Cardiac septum (tissue), 1 donor: Measurements from ENCODE around the gene DIAPH3. TPM values are rescaled to one million over a fixed set of nuclear protein-coding genes. Genes with fewer than 3 reads are reported as not detected.
"Not testable (repeated sequence)": the region's sequence is repeated elsewhere in the genome, so short reads cannot be mapped to it uniquely, and the experiment has no call there.

Source experiments
- DNase-seq: peaks from one replicate; pipeline ENCODE4 v3.0.0-alpha.2; 2020; ENCODE audit warnings: low spot score
- intact Hi-C: fragments of 100-400 bp; cut with DNase I; formaldehyde crosslinking; loops from one replicate; pipeline ENCODE4 v1.14.0; 2022
- long read RNA-seq: library from polyadenylated mRNA; unstranded; transcript quantifications from one replicate; pipeline ENCODE4 v2.0.0, GENCODE V29; 2021
- total RNA-seq: library from RNA; stranded (reverse); fragmentation: NEBNext Ultra II Directional; extraction: Animal tissue kit (Norgen Biotek cat#: 25700); gene quantifications from one replicate; pipeline ENCODE4 v1.2.1, GENCODE V29; 2021
- donor health status: DM: no; HTN: no; CAD: no.

The DIAPH3 gene, protein sequence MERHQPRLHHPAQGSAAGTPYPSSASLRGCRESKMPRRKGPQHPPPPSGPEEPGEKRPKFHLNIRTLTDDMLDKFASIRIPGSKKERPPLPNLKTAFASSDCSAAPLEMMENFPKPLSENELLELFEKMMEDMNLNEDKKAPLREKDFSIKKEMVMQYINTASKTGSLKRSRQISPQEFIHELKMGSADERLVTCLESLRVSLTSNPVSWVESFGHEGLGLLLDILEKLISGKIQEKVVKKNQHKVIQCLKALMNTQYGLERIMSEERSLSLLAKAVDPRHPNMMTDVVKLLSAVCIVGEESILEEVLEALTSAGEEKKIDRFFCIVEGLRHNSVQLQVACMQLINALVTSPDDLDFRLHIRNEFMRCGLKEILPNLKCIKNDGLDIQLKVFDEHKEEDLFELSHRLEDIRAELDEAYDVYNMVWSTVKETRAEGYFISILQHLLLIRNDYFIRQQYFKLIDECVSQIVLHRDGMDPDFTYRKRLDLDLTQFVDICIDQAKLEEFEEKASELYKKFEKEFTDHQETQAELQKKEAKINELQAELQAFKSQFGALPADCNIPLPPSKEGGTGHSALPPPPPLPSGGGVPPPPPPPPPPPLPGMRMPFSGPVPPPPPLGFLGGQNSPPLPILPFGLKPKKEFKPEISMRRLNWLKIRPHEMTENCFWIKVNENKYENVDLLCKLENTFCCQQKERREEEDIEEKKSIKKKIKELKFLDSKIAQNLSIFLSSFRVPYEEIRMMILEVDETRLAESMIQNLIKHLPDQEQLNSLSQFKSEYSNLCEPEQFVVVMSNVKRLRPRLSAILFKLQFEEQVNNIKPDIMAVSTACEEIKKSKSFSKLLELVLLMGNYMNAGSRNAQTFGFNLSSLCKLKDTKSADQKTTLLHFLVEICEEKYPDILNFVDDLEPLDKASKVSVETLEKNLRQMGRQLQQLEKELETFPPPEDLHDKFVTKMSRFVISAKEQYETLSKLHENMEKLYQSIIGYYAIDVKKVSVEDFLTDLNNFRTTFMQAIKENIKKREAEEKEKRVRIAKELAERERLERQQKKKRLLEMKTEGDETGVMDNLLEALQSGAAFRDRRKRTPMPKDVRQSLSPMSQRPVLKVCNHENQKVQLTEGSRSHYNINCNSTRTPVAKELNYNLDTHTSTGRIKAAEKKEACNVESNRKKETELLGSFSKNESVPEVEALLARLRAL
- total RNA-seq = 0.38 TPM
- long read RNA-seq, partial matches to known transcripts = 0 of 1 reads
- long read RNA-seq, other reads (novel, unspliced or antisense) = 0 of 1 reads

- peak; percentile 97 for DNase-seq
- intact Hi-C loops = loop anchor here (10.0 kb wide), 1 partner anchor 231 kb away; the partner anchor contains the start of gene TDRD3
These were observed at the start of gene DIAPH3 for GRCh38 chr13:60163478-60164233. Gene DIAPH3, minus strand, starts transcription at chr13:60163928. Its CDS starts 162 bp downstream, at chr13:60163766.

- DNase-seq = no peak
- intact Hi-C loops = no loop called here
These were observed 49.6 kb upstream of the DIAPH3 start for GRCh38 chr13:60213236-60213744.

GRCh38 chr13:60211548-60211947, 47.8 kb upstream of the DIAPH3 start:
- intact Hi-C loops = no loop called here
- DNase-seq = no peak

GRCh38 chr13:60210510-60211330, 47.0 kb upstream of the DIAPH3 start:
- intact Hi-C loops = no loop called here

DNA sequence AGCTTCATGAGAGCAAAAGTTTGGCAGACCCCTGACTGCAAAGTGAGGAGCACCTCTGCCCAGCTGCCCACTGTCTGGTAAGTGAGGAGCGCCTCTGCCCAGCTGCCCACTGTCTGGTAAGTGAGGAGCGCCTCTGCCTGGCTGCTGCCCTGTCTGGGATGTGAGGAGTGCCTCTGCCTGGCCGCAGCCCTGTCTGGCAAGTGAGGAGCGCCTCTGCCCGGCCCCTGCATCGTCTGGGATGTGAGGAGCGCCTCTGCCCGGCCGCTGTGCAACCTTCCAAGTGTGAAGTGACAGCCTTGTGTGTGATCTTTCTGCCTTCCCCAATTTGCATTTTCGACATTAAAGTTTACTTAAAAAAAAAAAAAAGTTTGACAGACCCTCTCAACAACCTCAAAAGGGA, 41.8 kb upstream of the DIAPH3 start:
- intact Hi-C loops, DNase-seq: not testable (repeated sequence)

More at GRCh38 chr13:60210510-60211330, 47.0 kb upstream of the DIAPH3 start:
- no peak for DNase-seq

DNA sequence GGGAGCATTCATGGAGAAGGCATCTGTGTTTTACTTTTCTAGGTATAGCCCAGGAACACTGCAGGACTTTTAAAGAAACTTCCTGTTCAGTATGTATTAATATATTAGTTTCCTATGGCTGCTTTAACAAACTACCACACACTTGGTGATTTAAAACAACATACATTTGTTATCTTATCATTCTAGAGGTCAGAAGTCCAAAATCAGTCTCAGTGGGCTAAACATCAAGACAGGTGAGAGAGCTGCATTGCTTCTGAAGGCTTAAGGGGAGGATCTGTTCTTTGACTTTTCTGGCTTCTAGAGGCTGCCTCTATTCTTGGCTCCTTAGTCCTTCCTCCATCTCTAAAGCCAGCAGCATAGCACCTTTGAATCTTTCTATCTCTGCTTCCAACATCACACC, 37.6 kb upstream of the DIAPH3 start:
- intact Hi-C loops = no loop called here
- DNase-seq = no peak

DNA sequence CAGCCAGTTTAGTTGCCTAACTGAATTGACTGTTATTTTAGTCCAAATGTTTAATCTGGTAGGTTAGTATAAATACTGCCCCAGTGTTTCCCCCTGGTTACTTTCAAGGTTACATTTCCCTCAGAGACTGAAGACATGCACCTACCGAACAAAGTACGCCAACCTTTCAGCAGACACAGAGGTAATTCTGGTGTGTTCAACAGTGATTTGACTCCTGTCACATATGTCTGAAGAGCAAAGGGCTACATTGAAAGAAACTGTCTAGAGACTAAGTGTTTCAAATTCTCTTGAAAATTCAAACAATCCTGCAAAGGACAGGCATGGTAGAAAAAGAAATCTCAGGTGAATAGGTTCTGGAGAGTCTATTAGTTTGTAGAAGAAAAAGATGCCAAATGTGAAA, 32.2 kb upstream of the DIAPH3 start:
- intact Hi-C loops, DNase-seq: not testable (repeated sequence)

DNA sequence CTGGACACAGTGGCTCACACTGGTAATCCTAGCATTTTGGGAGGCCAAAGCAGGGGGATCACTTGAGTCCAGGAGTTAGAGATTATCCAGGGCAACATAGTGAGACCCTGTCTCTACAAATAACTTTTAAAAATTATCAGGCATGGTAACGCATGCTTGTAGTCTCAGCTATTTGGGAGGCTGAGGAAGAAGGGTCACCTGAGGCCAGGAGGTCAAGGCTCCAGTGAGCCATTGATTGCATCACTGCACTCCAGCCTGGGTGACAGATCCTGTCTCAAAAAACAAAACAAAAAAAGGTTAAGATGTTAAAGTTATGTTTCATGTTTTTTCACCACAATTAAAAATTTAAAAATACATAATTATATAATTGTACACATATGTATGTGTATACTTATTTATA, 19.2 kb upstream of the DIAPH3 start:
- no peak for DNase-seq
- intact Hi-C loops = no loop called here

DNA sequence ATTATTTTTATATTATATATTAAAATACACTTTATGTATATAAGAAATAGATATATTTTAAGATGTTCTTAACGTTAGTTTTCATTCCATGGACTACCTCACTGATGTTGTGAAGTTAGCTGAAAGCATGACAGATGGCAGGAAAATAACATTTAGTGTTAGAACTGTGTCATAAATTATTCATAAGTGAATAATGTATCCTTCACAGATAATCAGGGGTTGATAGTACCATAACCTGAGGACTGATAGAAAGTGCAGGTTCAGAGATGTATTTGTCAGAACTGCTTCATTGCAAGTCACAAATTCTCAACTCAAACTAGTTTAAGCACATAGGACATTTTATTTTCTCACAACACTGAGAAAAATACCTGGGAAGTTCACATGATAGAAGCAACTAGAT, 14.6 kb upstream of the DIAPH3 start:
- no peak for DNase-seq
- intact Hi-C loops = no loop called here

DNA sequence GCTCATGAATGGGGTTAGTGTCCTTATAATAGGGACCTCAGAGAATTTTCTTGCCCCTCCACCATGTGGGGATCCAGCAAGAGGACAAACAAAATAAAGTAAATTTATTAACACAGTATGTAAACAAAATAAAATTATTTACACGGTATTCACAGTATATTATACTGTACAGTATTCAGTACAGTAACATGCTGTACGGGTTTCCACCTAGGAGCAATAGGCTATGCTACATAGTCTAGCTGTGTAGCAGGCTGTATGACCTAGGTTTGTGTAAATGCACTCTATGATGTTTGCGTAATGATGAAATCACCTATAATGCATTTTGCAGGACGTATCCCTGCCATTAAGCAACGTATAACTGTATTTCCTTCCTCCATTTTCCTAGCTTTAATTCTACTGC, 11.8 kb upstream of the DIAPH3 start:
- DNase-seq = no peak
- intact Hi-C loops = no loop called here

DNA sequence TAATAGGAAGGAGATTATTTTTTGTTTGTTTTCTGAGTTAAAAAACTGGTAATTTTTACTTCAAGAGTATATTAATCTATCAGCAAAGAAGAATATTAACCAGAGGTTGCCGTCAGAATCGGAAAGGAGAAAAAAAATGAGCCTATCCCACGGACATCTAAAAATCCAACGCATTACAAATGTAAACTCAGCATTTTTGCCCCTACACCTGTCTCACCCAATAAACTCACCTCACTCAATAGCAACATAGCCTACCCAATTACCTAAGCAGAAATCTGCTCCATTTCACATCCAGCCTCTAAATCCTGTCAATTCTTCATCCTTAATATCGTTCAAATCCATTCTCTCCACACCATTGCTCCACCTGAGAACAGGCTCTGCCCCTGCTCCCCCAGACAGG, 10.4 kb upstream of the DIAPH3 start:
- intact Hi-C loops = no loop called here
- DNase-seq = no peak

DNA sequence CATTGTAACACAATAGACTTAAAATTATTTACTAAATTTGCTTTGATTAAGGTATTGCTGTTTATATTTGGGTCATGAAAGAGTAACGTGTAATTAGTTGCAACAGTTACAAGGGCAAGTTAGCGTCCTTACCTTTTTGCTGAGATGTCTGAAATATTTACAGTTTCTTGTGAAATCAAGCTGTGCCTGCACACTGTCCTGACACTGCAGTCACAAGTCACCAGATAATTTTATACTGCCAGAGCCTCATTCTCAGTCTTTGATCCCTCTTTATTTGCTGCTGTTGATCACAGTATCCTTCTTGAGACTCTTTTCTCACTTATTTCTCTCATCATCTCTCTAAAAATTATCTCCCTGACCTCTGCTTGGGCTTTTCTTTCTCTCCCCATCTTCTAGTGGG, 8.4 kb upstream of the DIAPH3 start:
- intact Hi-C loops = no loop called here

GRCh38 chr13:60170414-60170813, 6.7 kb upstream of the DIAPH3 start:
- DNase-seq = no peak
- intact Hi-C loops = no loop called here

More for the DNA sequence above, 8.4 kb upstream of the DIAPH3 start:
- no peak for DNase-seq

DNA sequence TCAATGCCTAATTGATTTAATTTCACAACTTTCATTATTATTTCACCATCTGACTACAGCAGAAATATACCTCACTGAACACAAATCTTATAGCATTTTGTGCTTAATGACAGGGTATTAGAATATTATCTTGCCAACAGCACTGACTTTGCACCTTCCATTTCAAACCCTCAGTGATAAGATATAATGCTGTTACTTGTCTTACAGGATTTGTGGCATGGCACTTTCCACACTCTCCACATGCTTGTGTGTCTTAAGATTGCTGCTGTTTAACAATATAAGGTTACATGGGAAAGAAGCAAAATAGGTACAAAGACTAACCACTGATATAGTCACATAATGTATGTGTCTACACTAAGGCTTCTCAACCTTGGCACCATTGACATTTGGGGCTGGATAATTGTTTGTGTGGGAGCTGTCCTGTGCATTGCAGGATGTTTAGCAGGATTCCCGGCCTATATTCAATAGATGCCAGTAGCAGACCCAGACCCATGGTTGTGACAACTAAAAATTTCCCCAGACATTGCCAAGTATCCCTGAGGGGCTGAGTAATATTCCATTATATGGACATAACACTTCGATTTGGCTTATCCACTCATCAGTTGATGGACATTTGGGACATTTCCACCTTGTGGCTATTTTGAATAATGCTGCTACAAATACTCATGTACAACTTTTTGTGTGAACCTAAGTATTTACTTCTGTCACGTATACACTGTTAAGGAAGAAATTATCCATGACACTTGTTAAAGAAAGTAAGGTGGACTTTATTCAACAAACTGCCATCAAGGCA, 5.7 kb upstream of the DIAPH3 start:
- intact Hi-C loops = loop anchor here (10.0 kb wide), 1 partner anchor 225 kb away; the partner anchor contains the start of gene TDRD3
- DNase-seq = no peak

DNA sequence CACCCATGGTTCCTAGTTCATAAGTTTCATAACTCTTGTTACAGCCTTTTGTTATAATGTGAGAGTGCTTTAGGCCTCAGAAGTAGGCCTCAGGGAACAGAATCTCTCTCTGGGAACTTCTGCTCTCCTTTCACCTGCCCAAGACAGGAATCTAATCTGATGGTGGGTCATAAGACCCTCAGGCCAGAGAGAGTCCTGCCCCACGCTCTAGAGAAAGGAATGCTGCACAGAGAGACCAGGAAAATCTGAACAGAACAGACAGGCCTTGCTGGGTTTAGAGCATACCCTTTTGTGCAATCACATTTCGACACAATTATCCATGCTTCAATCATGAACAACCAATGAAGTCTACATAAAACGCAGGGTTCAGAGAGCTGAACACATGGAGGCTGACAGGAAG, 3.4 kb upstream of the DIAPH3 start:
- no peak for DNase-seq
- intact Hi-C loops = loop anchor here (10.0 kb wide), 1 partner anchor 228 kb away; the partner anchor contains the start of gene TDRD3

- DNase-seq = no peak
- intact Hi-C loops = loop anchor here (10.0 kb wide), 1 partner anchor 229 kb away; the partner anchor contains the start of gene TDRD3
These were observed 1.8 kb upstream of the DIAPH3 start for GRCh38 chr13:60165391-60166099.
